ENCODE measurements around the gene ACOXL.

ACOXL gene

DNA sequence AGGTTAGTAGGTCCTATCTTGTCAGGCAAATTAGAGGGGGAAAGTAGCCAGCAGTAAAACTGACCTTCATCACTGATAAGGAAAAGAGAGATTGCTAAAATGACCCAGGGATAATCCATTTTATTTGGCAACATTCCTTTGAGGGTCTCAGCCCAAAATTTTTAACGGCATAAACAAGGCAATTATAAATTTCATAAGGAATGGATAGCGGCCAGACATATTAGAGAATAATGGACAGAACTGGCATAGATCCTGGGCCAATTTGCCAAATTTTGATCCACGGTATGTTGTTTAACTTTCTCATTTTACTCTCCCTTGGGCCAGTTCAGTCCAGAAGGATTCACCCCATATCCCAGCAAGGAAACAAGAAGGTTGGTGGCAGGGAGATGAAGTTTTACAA, 217.9 kb downstream of the ACOXL start:
- DNase-seq (ENCODE audit: low spot score), result no peak
- in situ Hi-C loops (cut with MboI; ENCODE audit: low sequenced_read_pairs, unreplicated experiment), result no loop called here
- TF ChIP-seq, protein P1, sequence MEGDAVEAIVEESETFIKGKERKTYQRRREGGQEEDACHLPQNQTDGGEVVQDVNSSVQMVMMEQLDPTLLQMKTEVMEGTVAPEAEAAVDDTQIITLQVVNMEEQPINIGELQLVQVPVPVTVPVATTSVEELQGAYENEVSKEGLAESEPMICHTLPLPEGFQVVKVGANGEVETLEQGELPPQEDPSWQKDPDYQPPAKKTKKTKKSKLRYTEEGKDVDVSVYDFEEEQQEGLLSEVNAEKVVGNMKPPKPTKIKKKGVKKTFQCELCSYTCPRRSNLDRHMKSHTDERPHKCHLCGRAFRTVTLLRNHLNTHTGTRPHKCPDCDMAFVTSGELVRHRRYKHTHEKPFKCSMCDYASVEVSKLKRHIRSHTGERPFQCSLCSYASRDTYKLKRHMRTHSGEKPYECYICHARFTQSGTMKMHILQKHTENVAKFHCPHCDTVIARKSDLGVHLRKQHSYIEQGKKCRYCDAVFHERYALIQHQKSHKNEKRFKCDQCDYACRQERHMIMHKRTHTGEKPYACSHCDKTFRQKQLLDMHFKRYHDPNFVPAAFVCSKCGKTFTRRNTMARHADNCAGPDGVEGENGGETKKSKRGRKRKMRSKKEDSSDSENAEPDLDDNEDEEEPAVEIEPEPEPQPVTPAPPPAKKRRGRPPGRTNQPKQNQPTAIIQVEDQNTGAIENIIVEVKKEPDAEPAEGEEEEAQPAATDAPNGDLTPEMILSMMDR (IDR thresholded peaks at IDR 0.05; ENCODE audit: borderline replicate concordance, control extremely low read depth, extremely low read depth, insufficient read depth, missing control alignments), result no peak

DNA sequence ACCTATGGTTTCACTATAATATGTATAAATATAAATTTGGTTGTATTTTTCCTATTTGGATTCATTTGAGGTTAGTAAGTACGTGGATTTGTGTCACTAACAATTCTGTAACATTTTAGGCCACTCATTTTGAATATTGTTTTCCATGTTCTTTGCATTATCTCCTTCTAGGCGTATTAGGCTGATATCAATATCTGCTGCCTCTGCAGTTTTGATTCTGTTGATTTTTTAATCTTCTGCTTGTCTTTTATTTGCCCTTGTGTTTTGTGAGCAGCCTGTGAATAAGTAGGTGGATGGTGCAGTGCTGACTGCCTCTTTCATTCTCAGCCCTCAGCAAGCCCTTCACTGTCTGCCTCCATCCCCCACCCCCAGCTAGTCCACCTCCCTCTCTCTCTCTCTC, 222.7 kb downstream of the ACOXL start:
- no peak for DNase-seq (ENCODE audit: low spot score)
- in situ Hi-C loops (cut with MboI; ENCODE audit: low sequenced_read_pairs, unreplicated experiment), result no loop called here
- TF ChIP-seq, protein P1 (IDR thresholded peaks at IDR 0.05; ENCODE audit: borderline replicate concordance, control extremely low read depth, extremely low read depth, insufficient read depth, missing control alignments), result no peak

GRCh38 chr2:110955556-110955955, 223.2 kb downstream of the ACOXL start:
- in situ Hi-C loops (cut with MboI; ENCODE audit: low sequenced_read_pairs, unreplicated experiment), result no loop called here
- TF ChIP-seq, protein P1 (IDR thresholded peaks at IDR 0.05; ENCODE audit: borderline replicate concordance, control extremely low read depth, extremely low read depth, insufficient read depth, missing control alignments), result no peak
- no peak for DNase-seq (ENCODE audit: low spot score)

- TF ChIP-seq, protein P1 (IDR thresholded peaks at IDR 0.05; ENCODE audit: borderline replicate concordance, control extremely low read depth, extremely low read depth, insufficient read depth, missing control alignments), result no peak
- no peak for DNase-seq (ENCODE audit: low spot score)
- in situ Hi-C loops (cut with MboI; ENCODE audit: low sequenced_read_pairs, unreplicated experiment), result no loop called here
These were observed 224.9 kb downstream of the ACOXL start for GRCh38 chr2:110957293-110957692.

DNA sequence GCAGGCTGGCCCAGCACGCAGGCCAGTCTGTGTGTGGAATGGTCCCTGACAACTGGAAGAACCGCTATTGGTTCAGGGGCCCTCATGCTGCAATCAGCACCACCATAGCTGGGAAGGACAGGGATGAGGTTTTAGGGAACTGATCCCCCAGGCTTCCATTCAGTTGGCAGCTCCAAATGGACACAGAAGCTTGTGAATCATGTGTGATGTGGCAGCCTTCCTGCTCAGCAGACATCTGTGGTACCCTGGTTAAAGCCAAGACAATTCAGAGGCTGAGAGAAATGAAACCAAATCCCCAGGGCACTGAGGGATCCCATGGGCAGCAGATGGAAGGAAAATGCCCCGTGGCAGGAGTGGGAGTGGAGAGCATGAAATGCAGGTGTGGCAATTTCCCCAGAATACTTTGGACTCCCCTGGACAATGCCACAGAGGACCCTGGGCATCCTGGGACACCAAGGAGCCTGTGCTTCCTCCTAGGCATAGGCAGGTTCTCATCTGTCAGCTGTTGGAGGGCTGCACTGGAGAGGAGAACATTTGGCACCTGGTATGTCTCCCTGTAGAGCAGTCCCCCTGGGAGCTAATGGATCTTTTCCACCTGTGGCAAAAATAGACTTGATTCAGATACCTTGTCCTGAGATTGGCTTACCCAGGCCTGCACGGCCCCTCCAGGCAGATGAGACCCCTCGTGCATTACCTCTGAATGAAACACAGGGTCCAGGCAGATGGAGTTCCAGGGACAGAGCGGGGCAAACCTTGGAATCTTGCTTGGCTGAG, 226.2 kb downstream of the ACOXL start:
- no peak for DNase-seq (ENCODE audit: low spot score)
- in situ Hi-C loops (cut with MboI; ENCODE audit: low sequenced_read_pairs, unreplicated experiment), result no loop called here
- TF ChIP-seq, protein P1 (IDR thresholded peaks at IDR 0.05; ENCODE audit: borderline replicate concordance, control extremely low read depth, extremely low read depth, insufficient read depth, missing control alignments), result no peak

GRCh38 chr2:110959198-110959597, 226.8 kb downstream of the ACOXL start:
- DNase-seq (ENCODE audit: low spot score), result no peak
- TF ChIP-seq, protein P1 (IDR thresholded peaks at IDR 0.05; ENCODE audit: borderline replicate concordance, control extremely low read depth, extremely low read depth, insufficient read depth, missing control alignments), result no peak
- in situ Hi-C loops (cut with MboI; ENCODE audit: low sequenced_read_pairs, unreplicated experiment), result no loop called here

All from GM13976 (cell line).